Hepatocyte (in vitro differentiated cells): ENCODE measurements around the gene NCLN.

Experiments
- EZH2phosphoT487 ChIP-seq: fragments of 200-600 bp; sonication (generic); IDR thresholded peaks from one replicate; pipeline ENCODE4 v1.6.1; 2018; ENCODE audit warnings: antibody characterized with exemption, mild to moderate bottlenecking, low read depth, moderate library complexity; ENCODE audit not compliant: unreplicated experiment, severe bottlenecking
- TF ChIP-seq, protein P1 (sequence below): fragments of 200-600 bp; sonication (generic); IDR thresholded peaks from 2 replicates; pipeline ENCODE4 v1.5.1; 2016; ENCODE audit warnings: antibody characterized with exemption, mild to moderate bottlenecking; ENCODE audit not compliant: poor library complexity

- TF ChIP-seq, protein P1, sequence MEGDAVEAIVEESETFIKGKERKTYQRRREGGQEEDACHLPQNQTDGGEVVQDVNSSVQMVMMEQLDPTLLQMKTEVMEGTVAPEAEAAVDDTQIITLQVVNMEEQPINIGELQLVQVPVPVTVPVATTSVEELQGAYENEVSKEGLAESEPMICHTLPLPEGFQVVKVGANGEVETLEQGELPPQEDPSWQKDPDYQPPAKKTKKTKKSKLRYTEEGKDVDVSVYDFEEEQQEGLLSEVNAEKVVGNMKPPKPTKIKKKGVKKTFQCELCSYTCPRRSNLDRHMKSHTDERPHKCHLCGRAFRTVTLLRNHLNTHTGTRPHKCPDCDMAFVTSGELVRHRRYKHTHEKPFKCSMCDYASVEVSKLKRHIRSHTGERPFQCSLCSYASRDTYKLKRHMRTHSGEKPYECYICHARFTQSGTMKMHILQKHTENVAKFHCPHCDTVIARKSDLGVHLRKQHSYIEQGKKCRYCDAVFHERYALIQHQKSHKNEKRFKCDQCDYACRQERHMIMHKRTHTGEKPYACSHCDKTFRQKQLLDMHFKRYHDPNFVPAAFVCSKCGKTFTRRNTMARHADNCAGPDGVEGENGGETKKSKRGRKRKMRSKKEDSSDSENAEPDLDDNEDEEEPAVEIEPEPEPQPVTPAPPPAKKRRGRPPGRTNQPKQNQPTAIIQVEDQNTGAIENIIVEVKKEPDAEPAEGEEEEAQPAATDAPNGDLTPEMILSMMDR = no peak
- TF ChIP-seq EZH2phosphoT487 = no peak
Measured at GRCh38 chr19:3178973-3179738, 6.6 kb upstream of the NCLN start.
